GM13977 (cell line): ENCODE results near the gene NYAP2.

Experiments
- DNase-seq: peaks from one replicate; pipeline ENCODE4 v3.0.0; 2012; ENCODE audit warnings: low spot score
- CTCF ChIP-seq: IDR thresholded peaks from 2 replicates; pipeline ENCODE4 v1.5.1; 2012; ENCODE audit warnings: mild to moderate bottlenecking, control low read depth; ENCODE audit not compliant: insufficient read depth; ENCODE audit errors: extremely low read depth, missing control alignments
- in situ Hi-C: fragments of 300-500 bp; cut with MboI; formaldehyde crosslinking; loops from one replicate; pipeline ENCODE4 v1.12.0; 2022; ENCODE audit warnings: low sequenced_read_pairs, low pct_unique_long_range_greater_than_20kb, mixed read lengths, inconsistent platforms; ENCODE audit not compliant: unreplicated experiment

NYAP2 gene

GRCh38 chr2:225494100-225494459, 94.6 kb downstream of the NYAP2 start:
- in situ Hi-C loops = no loop called here
- no peak for DNase-seq

DNA sequence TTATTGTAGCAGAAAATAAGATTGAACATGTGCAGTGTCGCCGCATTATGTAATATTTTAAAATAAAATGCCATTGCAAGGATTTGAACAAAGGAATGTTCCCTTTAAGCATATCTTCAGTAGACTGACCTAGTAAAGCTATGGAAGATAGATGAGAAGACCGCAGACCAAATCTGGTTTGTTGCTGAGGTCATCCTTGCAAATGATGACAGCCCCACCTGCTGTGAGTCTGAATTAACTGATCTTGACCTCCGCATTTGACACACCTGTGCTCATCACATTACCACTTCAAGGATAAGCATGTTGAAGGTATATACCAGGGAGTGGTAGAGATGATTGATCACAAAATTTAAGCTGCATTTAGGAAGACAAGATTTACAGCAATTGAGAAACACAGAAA, 96.2 kb downstream of the NYAP2 start:
- DNase-seq = no peak

More at GRCh38 chr2:225494100-225494459, 94.6 kb downstream of the NYAP2 start:
- TF ChIP-seq CTCF = no peak

DNA sequence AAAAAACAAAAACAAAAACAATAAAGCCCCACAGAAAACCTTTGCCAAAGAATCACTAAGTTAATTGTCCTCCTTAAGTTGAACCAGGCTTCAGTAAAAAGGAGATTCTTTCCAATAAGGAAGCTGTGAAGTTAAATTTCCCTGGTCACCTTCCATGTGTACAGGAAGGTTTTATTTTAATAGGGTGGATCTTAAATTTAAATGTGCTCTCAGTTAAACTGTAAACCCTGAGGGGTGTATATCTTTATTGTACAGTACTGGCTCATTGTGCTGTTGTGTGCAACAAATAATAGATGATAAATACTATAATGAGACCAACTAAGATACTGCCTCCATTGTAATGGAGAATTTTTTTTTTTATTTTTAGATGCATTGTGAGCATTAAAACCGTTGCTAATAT, 97.1 kb downstream of the NYAP2 start:
- no peak for DNase-seq
- in situ Hi-C loops = no loop called here
- no peak for TF ChIP-seq CTCF

More for the DNA sequence above, 96.2 kb downstream of the NYAP2 start:
- in situ Hi-C loops = no loop called here
- no peak for TF ChIP-seq CTCF

DNA sequence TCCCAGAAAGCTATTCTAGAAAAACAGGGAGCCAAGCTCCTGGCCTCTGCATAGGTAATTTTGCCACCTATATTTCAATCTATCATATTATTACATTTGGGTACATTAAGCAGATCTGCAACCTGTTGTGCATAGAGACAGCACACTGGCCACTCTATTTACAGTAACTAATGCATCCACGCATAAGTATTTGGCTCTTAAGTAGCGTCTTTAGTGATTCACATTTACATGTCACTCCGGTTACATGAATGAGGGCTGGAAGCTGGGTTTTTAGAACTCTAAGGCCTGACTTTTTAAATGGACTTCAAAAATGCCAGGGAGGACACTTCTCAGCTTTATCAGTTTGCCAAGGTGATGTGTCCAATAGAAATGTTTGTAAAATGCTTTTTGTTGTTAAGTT, 97.7 kb downstream of the NYAP2 start:
- in situ Hi-C loops = no loop called here
- no peak for DNase-seq
- no peak for TF ChIP-seq CTCF

GRCh38 chr2:225501022-225501421, 101.5 kb downstream of the NYAP2 start:
- TF ChIP-seq CTCF = no peak
- in situ Hi-C loops = no loop called here
- no peak for DNase-seq

GRCh38 chr2:225502971-225503370, 103.5 kb downstream of the NYAP2 start:
- TF ChIP-seq CTCF = no peak
- in situ Hi-C loops = no loop called here
- no peak for DNase-seq

DNA sequence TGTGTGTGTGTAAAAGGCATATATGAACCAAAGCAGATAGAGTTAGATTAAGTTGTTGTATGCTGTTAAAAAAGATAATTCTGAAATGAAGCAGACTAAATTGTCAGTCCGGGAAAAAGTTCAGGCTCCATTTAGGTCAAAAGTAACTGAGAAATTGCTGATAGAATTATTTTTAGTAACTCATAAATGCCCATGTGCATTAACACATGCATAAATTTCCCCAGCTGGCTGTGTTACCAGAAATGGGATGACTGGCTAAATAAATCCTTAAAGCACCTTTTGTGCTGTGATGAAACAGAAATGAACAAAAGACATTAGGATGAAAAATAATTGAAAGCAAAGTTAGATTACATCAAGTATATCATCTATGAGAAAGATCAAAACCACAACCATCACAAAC, 111.3 kb downstream of the NYAP2 start:
- no peak for DNase-seq
- in situ Hi-C loops = no loop called here

More for the DNA sequence above, 111.3 kb downstream of the NYAP2 start:
- no peak for TF ChIP-seq CTCF
